ENCODE results near the gene LHX1.

Gene LHX1

GRCh38 chr17:36975922-36976515 is 38.7 kb downstream of the LHX1 start:
- DNase-seq, result no peak

DNA sequence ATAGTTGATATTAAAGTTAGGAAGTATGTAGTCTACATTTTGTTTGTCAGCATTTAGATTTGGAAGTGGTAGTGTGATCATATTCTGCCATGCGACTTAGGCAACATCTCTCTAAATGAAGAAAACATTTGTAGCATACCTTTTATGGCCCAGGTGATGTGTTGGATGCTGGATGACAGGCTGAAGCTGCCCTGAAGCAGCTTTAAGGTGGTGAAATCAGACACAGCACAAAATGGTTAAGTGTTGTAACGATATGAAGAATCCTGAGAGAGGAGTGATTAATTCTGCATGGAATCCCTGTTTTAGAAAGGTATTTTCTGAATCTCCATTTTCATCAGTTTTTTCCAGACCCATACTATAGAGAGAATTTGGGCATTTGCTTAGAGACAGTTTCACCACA is 39.8 kb downstream of the LHX1 start:
- no peak for DNase-seq

DNA sequence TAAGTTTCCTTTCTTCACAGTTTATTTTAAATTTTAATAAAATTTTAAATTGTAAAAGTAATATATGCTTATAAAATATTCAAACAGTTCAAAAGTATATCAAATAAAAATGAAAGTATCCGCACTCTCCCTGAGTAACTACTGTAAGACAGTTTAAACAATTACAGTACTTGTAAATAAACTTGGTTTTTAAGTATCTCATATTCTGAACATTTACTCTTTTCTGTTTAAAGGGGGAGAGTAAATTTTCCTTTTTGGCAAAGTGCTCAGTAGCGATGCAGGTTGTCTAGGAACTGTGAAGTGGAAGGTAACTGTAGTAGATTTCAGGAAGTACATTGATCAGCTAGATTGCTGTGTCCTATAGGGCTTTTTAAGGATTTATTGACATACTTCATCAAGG is 40.3 kb downstream of the LHX1 start:
- no peak for DNase-seq

DNA sequence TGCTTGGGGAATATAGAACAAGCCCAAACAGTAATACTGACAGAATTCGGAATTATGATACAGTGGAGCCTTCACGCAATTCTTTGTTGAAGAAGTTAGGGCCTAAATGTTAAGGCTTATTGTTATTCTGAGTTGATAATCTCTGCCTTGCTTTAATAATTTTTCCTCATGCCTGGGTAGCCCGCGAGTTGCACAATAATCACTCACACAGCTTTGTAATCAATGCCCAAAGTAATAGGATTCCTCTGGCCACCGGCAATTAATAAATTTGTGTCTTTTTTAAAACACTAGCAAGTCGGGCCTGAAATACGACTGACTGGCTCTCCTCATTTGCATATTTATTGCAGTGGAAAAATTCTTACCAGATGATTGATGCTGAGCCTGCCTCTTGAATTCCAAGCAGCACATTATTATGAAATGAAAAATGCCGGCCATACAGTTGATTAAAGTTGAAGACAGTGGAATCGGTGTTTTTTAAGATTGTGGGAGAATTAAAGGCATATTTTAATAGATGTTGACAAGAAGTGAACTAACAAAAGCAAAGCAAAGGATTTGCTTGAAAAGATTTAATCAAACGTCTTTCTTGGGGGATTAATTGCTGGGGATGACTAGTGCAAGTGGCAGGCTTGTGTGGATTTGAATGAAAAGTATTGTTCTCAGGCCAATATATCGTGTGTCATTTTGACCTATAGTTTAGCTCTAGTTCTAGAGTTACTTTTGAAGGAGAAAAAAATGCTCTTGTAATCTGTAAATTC is 41.7 kb downstream of the LHX1 start:
- DNase-seq, result no peak

- no peak for DNase-seq
Measured at GRCh38 chr17:36979565-36979941, 42.3 kb downstream of the LHX1 start.

DNA sequence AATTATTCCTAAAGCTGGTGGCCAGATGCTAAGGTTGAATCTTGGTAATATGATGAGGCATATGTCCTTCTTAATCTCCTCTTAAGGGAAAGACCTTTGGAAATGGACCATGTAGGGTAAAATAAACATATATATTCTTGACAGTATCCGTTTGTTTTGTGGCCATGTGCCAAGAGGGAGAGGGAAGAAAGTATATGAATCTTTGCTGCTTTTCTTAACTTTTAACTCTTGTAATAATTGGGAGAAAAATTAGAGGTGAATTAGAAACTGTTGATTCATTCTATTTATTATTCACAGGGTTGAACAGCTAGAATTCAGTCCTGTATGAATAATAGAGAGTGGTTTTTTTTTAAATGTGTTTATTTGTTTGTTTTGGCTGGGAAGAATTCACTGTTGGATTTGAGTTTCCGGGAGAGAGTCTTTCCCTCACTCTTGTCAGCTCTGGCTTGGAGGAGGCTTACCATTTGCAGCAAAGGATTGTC is 43.0 kb downstream of the LHX1 start:
- DNase-seq, result no peak

DNA sequence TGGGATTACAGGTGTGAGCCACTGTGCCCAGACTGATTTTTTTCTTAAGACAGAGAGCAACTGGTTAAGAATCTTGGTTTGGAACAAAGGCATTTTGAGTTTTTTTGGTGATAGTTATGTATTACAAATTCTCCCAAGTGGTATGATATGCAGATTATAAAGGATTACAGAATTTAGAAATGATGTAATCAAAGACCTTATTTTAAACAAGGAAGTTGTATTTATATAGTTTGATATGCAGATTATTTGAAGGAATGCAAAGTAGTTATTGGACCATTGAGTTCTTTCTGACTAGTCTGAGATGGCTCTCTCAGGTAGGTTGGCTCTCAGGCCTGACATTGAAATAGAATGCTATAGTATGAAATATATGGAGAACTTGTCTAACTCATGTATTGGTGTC is 46.3 kb downstream of the LHX1 start:
- DNase-seq, result no peak

DNA sequence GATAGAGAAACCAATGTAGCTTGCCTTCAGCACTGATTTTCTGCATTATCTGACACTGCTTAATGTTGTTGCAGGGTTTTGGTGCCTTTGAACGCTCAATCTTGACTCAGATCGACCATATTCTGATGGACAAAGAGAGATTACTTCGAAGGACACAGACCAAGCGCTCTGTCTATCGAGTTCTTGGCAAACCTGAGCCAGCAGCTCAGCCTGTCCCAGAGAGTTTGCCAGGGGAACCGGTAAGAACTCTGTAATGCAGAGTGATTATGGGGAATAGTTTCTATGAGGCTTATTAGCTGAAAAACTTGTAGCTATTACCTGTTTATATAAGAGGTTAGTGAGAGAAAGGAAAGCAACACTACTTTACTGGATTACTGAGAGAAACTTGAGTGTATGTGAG is 51.9 kb downstream of the LHX1 start:
- DNase-seq, result no peak

DNA sequence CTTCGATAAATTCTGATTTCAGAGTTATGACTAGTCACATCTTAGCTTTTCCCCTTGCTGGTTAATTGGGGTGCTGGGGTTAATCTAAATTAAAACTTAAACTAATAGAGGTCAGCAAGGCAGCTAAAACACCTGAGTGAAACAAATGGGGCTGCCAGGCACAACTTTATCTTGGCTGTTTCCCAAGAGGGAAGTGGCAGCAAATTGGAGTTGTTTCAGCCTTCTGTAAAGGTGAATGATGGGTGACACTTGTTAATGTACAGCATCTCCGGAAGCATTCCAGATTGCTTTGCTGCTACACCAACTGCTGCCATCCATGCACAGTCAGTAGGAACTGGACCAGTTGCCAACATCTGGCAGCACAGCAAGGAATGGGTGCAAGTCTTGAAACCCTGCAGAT is 55.4 kb downstream of the LHX1 start:
- DNase-seq, result no peak

DNA sequence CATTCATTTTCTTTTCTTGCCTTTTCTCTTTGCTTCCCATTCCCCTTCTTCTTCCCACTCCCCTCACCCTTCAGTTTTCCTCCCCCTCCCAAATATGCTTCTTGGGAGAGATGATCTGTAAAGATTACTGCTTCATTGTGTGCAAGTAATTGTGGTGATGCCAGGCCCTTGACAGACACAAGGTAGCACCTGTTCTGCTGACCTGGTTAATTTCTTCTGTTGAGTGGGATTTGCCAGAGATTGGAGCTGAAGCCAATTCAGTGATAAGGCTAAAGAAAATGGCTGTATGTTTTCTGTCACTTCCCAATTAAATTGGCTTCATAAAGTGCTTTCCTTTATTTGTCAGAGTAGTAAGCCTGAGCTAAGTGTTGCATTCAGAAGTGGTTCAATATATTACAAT is 56.0 kb downstream of the LHX1 start:
- DNase-seq, result no peak

All from CD4-positive, alpha-beta T cell treated with Interleukin-4 for 4 hours (primary cell).